HEK293T (cell line): ENCODE data around the gene MASP1.

Experiments used
- CTCF ChIA-PET: fragments of 350-600 bp; formaldehyde crosslinking; extraction: SDS; loops from one replicate; lab custom pipeline; 2021; ENCODE audit warnings: antibody characterized with exemption, inconsistent platforms; lab: Yijun Ruan, JAX
- POLR2A ChIA-PET: fragments of 350-600 bp; formaldehyde crosslinking; extraction: SDS; loops from one replicate; lab custom pipeline; 2020; ENCODE audit warnings: antibody characterized with exemption, inconsistent platforms; lab: Yijun Ruan, JAX
- DNase-seq: peaks from one replicate; pipeline ENCODE4 v3.0.0; 2012; ENCODE audit warnings: mixed read lengths; ENCODE audit errors: extremely low spot score
- ARNT ChIP-seq: fragments of 450-650 bp; IDR thresholded peaks from 2 replicates; pipeline ENCODE4 v1.6.1; 2017; ENCODE audit warnings: mild to moderate bottlenecking
- BHLHE40 ChIP-seq: fragments of 450-650 bp; IDR thresholded peaks from 2 replicates; pipeline ENCODE4 v1.6.1; 2016; ENCODE audit warnings: mild to moderate bottlenecking, moderate library complexity, borderline replicate concordance
- CTBP1 ChIP-seq: fragments of 450-650 bp; IDR thresholded peaks from 2 replicates; pipeline ENCODE4 v1.6.1; 2016; ENCODE audit warnings: borderline replicate concordance
- ELF4 ChIP-seq: fragments of 450-650 bp; IDR thresholded peaks from 2 replicates; pipeline ENCODE4 v1.6.1; 2017; ENCODE audit warnings: antibody characterized with exemption
- FOXA1 ChIP-seq: fragments of 450-650 bp; IDR thresholded peaks from 2 replicates; pipeline ENCODE4 v1.6.1; 2016; ENCODE audit warnings: mild to moderate bottlenecking
- FOXK2 ChIP-seq: fragments of 450-650 bp; IDR thresholded peaks from 2 replicates; pipeline ENCODE4 v1.6.1; 2016; ENCODE audit warnings: mild to moderate bottlenecking
- FOXM1 ChIP-seq: fragments of 450-650 bp; IDR thresholded peaks from 2 replicates; pipeline ENCODE4 v1.6.1; 2017; ENCODE audit warnings: mild to moderate bottlenecking, borderline replicate concordance
- HDGF ChIP-seq: fragments of 450-650 bp; IDR thresholded peaks from 2 replicates; pipeline ENCODE4 v1.6.1; 2017; ENCODE audit warnings: antibody characterized with exemption, borderline replicate concordance
- L3MBTL2 ChIP-seq: fragments of 450-650 bp; conservative IDR thresholded peaks from 2 replicates; pipeline ENCODE4 v1.6.1; 2016; ENCODE audit warnings: mild to moderate bottlenecking
- LEF1 ChIP-seq: fragments of 450-650 bp; IDR thresholded peaks from 2 replicates; pipeline ENCODE4 v1.6.1; 2017; ENCODE audit warnings: mild to moderate bottlenecking, borderline replicate concordance
- NFRKB ChIP-seq: fragments of 450-650 bp; IDR thresholded peaks from 2 replicates; pipeline ENCODE4 v1.6.1; 2016; ENCODE audit warnings: mild to moderate bottlenecking, moderate library complexity
- PKNOX1 ChIP-seq: fragments of 450-650 bp; IDR thresholded peaks from 2 replicates; pipeline ENCODE4 v1.6.1; 2016
- SP1 ChIP-seq: fragments of 450-650 bp; IDR thresholded peaks from 2 replicates; pipeline ENCODE4 v1.6.1; 2017
- SUZ12 ChIP-seq: fragments of 450-650 bp; IDR thresholded peaks from 2 replicates; pipeline ENCODE4 v1.6.1; 2016; ENCODE audit warnings: mild to moderate bottlenecking
- TARDBP ChIP-seq: fragments of 450-650 bp; IDR thresholded peaks from 2 replicates; pipeline ENCODE4 v1.6.1; 2016
- ZNF384 ChIP-seq: fragments of 450-650 bp; IDR thresholded peaks from 2 replicates; pipeline ENCODE4 v1.6.1; 2016

Gene MASP1

GRCh38 chr3:187291512-187292132 is at the start of gene MASP1:
Gene MASP1 (minus strand): TSS chr3:187291737. CDS start chr3:187291632, 105 bp downstream.
- TF ChIP-seq ELF4 (no peak), FOXK2 (no peak), SUZ12 (no peak), LEF1 (no peak), ARNT (no peak), BHLHE40 (no peak), NFRKB (no peak), TARDBP (no peak), ZNF384 (no peak), SP1 (no peak), HDGF (no peak), FOXM1 (no peak), CTBP1 (no peak), FOXA1 (no peak), L3MBTL2 (no peak), PKNOX1 (no peak)
- CTCF ChIA-PET, result no interaction called here
- POLR2A ChIA-PET, result no interaction called here
- DNase-seq, result no peak

- CTCF ChIA-PET, result no interaction called here
- POLR2A ChIA-PET, result no interaction called here
- TF ChIP-seq ZNF384 (no peak), ELF4 (no peak), L3MBTL2 (no peak), SP1 (no peak), ARNT (no peak), FOXK2 (no peak), FOXA1 (no peak)
- no peak for DNase-seq
Observed at GRCh38 chr3:187340578-187340977, 49.0 kb upstream of the MASP1 start.

GRCh38 chr3:187336322-187336721 is 44.8 kb upstream of the MASP1 start:
- TF ChIP-seq NFRKB, result no peak
- no peak for TF ChIP-seq ARNT
- TF ChIP-seq FOXA1, result no peak
- no peak for TF ChIP-seq CTBP1
- no peak for TF ChIP-seq ZNF384
- no peak for TF ChIP-seq FOXK2
- POLR2A ChIA-PET, result no interaction called here
- CTCF ChIA-PET, result interaction anchor here (1.3 kb wide), 1 partner anchor 17 kb away, joined by 5 read pairs; no protein-coding TSS in a partner anchor

GRCh38 chr3:187334904-187335303 is 43.4 kb upstream of the MASP1 start:
- no peak for DNase-seq
- TF ChIP-seq NFRKB (no peak), FOXA1 (no peak), CTBP1 (no peak), L3MBTL2 (no peak), ZNF384 (no peak), ARNT (no peak), FOXM1 (no peak), SP1 (no peak), TARDBP (no peak), ELF4 (no peak), HDGF (no peak), LEF1 (no peak), BHLHE40 (no peak), SUZ12 (no peak), FOXK2 (no peak), PKNOX1 (no peak)
- ChIA-PET CTCF (interaction anchor here (0.7 kb wide), 1 partner anchor 344 kb away, joined by 4 read pairs; no protein-coding TSS in a partner anchor), POLR2A (no interaction called here)

More at GRCh38 chr3:187336322-187336721, 44.8 kb upstream of the MASP1 start:
- no peak for DNase-seq

GRCh38 chr3:187328691-187329090 is 37.2 kb upstream of the MASP1 start:
- ChIA-PET POLR2A (no interaction called here), CTCF (interaction anchor here (0.7 kb wide), 1 partner anchor 9 kb away, joined by 3 read pairs; no protein-coding TSS in a partner anchor)
- no peak for DNase-seq
- TF ChIP-seq CTBP1 (no peak), L3MBTL2 (no peak), LEF1 (no peak), FOXA1 (no peak), FOXM1 (no peak), PKNOX1 (no peak), TARDBP (no peak), NFRKB (no peak), ELF4 (no peak), SP1 (no peak), ARNT (no peak), SUZ12 (no peak), BHLHE40 (no peak), HDGF (no peak), FOXK2 (no peak), ZNF384 (no peak)

GRCh38 chr3:187327845-187328244 is 36.3 kb upstream of the MASP1 start:
- CTCF ChIA-PET, result interaction anchor here (0.7 kb wide), 1 partner anchor 8 kb away, joined by 3 read pairs; no protein-coding TSS in a partner anchor
- no peak for TF ChIP-seq SP1
- TF ChIP-seq ARNT, result no peak
- no peak for TF ChIP-seq HDGF
- no peak for TF ChIP-seq L3MBTL2
- TF ChIP-seq BHLHE40, result no peak
- no peak for TF ChIP-seq FOXK2
- no peak for TF ChIP-seq ZNF384
- no peak for TF ChIP-seq PKNOX1
- no peak for TF ChIP-seq CTBP1
- no peak for TF ChIP-seq TARDBP
- TF ChIP-seq FOXM1, result no peak
- no peak for TF ChIP-seq FOXA1
- no peak for TF ChIP-seq LEF1
- POLR2A ChIA-PET, result no interaction called here
- no peak for DNase-seq
